ENCODE measurements around the gene ZNF502.

DNA sequence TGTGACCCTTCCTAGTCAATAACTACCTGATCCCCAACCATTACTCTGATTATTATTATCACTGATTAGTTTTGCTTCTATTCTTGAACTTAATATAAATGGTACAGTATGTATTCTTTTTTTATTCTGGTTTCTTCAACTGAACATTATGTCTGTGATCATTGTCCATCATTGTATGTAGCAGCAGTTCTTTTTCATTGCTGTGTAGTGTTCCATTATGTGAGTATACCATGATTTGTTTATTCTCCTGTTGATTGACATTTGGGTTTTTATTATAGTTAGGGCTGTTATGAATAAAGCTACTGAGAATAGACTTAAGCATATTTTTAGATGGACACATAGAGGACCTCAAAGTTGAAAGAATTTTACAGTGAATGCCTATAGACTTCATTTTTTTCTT, 51.8 kb downstream of the ZNF502 start:
- no peak for TF ChIP-seq POLR2A (IDR thresholded peaks at IDR 0.05)
- TF ChIP-seq, protein P1, sequence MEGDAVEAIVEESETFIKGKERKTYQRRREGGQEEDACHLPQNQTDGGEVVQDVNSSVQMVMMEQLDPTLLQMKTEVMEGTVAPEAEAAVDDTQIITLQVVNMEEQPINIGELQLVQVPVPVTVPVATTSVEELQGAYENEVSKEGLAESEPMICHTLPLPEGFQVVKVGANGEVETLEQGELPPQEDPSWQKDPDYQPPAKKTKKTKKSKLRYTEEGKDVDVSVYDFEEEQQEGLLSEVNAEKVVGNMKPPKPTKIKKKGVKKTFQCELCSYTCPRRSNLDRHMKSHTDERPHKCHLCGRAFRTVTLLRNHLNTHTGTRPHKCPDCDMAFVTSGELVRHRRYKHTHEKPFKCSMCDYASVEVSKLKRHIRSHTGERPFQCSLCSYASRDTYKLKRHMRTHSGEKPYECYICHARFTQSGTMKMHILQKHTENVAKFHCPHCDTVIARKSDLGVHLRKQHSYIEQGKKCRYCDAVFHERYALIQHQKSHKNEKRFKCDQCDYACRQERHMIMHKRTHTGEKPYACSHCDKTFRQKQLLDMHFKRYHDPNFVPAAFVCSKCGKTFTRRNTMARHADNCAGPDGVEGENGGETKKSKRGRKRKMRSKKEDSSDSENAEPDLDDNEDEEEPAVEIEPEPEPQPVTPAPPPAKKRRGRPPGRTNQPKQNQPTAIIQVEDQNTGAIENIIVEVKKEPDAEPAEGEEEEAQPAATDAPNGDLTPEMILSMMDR (IDR thresholded peaks at IDR 0.05): no peak
- TF ChIP-seq EP300 (IDR thresholded peaks at IDR 0.05): no peak

Data from gastroesophageal sphincter (tissue), 3 donors.